MM.1S (cell line): ENCODE measurements around the gene MPV17.

ENCODE experiments used
- EZH2phosphoT487 ChIP-seq: fragments of 300-600 bp; sonication (generic); IDR thresholded peaks from 2 replicates; pipeline ENCODE4 v1.6.1; 2018; ENCODE audit warnings: antibody characterized with exemption, low read length
- TF ChIP-seq, protein P1 (sequence below): fragments of 300-600 bp; sonication (generic); IDR thresholded peaks from 2 replicates; pipeline ENCODE4 v1.5.1; 2016; ENCODE audit warnings: antibody characterized with exemption, low read length, mixed read lengths

- TF ChIP-seq, protein P1, sequence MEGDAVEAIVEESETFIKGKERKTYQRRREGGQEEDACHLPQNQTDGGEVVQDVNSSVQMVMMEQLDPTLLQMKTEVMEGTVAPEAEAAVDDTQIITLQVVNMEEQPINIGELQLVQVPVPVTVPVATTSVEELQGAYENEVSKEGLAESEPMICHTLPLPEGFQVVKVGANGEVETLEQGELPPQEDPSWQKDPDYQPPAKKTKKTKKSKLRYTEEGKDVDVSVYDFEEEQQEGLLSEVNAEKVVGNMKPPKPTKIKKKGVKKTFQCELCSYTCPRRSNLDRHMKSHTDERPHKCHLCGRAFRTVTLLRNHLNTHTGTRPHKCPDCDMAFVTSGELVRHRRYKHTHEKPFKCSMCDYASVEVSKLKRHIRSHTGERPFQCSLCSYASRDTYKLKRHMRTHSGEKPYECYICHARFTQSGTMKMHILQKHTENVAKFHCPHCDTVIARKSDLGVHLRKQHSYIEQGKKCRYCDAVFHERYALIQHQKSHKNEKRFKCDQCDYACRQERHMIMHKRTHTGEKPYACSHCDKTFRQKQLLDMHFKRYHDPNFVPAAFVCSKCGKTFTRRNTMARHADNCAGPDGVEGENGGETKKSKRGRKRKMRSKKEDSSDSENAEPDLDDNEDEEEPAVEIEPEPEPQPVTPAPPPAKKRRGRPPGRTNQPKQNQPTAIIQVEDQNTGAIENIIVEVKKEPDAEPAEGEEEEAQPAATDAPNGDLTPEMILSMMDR = no peak; the same call in 1 of the 2 replicates
- TF ChIP-seq EZH2phosphoT487 = 0 out of 2 replicates have a peak, but pooled peaks have one; percentile 66
Observed at GRCh38 chr2:27262379-27263286, 60.3 kb downstream of the MPV17 start, which contains the start of gene SLC30A3.
